HEK293 (cell line): Measurements from ENCODE around the gene LHFPL3.

Experiments
- CTCF ChIA-PET: fragments of 350-600 bp; formaldehyde crosslinking; extraction: SDS; loops from one replicate; lab custom pipeline; 2021; ENCODE audit warnings: antibody characterized with exemption; lab: Yijun Ruan, JAX
- POLR2A ChIA-PET: fragments of 300-600 bp; formaldehyde crosslinking; extraction: SDS; loops from one replicate; lab custom pipeline; 2020; ENCODE audit warnings: antibody characterized with exemption, inconsistent platforms; lab: Yijun Ruan, JAX
- H3K27ac ChIP-seq: fragments of 200-500 bp; sonication (Bioruptor generic); 2 replicates; pipeline ENCODE4 v1.5.1; 2014; ENCODE audit warnings: low read depth, low read length, control low read depth, inconsistent platforms; ENCODE audit errors: extremely low read depth
- H3K36me3 ChIP-seq, 2 experiments: fragments of 200-500 bp in 1 of 2; sonication (Bioruptor generic) in 1 of 2; 1 replicate in 1 of 2; 2 replicates in 1 of 2; pipeline ENCODE4 v1.5.1; 2014 to 2017; ENCODE audit warnings: inconsistent platforms in 2 of 2, low read length in 2 of 2; ENCODE audit not compliant: control insufficient read depth in 2 of 2, insufficient read depth in 1 of 2
- H3K4me1 ChIP-seq: fragments of 200-500 bp; sonication (Bioruptor generic); 2 replicates; pipeline ENCODE4 v1.5.1; 2014; ENCODE audit warnings: mild to moderate bottlenecking, low read length, inconsistent platforms; ENCODE audit not compliant: control insufficient read depth, insufficient read depth
- H3K4me3 ChIP-seq: 2 replicates; pipeline ENCODE4 v1.5.1; 2011; ENCODE audit warnings: low read depth, mild to moderate bottlenecking, control low read depth, low read length, moderate library complexity
- H3K9me3 ChIP-seq: fragments of 200-500 bp; sonication (Bioruptor generic); 2 replicates; pipeline ENCODE4 v1.5.1; 2014; ENCODE audit warnings: low read depth, low read length, inconsistent platforms; ENCODE audit not compliant: control insufficient read depth, insufficient read depth
- ATF2 ChIP-seq: fragments of 450-650 bp; formaldehyde crosslinking; IDR thresholded peaks from 2 replicates; pipeline ENCODE4 v1.5.1; 2016; ENCODE audit warnings: missing biosample characterization, missing genetic modification characterization, low read depth
- BCL11B ChIP-seq: fragments of 450-650 bp; formaldehyde crosslinking; IDR thresholded peaks from 2 replicates; pipeline ENCODE4 v1.5.1; 2016; ENCODE audit warnings: low read depth, missing biosample characterization, missing genetic modification characterization
- GLI4 ChIP-seq: fragments of 450-650 bp; formaldehyde crosslinking; IDR thresholded peaks from 2 replicates; pipeline ENCODE4 v1.5.1; 2016; ENCODE audit warnings: missing biosample characterization, missing genetic modification characterization
- HIC1 ChIP-seq: fragments of 450-650 bp; formaldehyde crosslinking; IDR thresholded peaks from 2 replicates; pipeline ENCODE4 v1.5.1; 2016; ENCODE audit warnings: missing biosample characterization, missing genetic modification characterization
- MYNN ChIP-seq: fragments of 450-650 bp; formaldehyde crosslinking; IDR thresholded peaks from 2 replicates; pipeline ENCODE4 v1.5.1; 2016; ENCODE audit warnings: missing biosample characterization, missing genetic modification characterization, borderline replicate concordance
- PBX3 ChIP-seq: sonication (generic); formaldehyde crosslinking; IDR thresholded peaks from 2 replicates; pipeline ENCODE4 v1.8.1; 2022; ENCODE audit warnings: mild to moderate bottlenecking, moderate library complexity, missing genetic modification reagents
- PRDM10 ChIP-seq: fragments of 450-650 bp; formaldehyde crosslinking; IDR thresholded peaks from 2 replicates; pipeline ENCODE4 v1.5.1; 2016; ENCODE audit warnings: missing biosample characterization, missing genetic modification characterization
- SETDB1 ChIP-seq: IDR thresholded peaks from one replicate; pipeline ENCODE4 v1.6.1; 2017; ENCODE audit warnings: mild to moderate bottlenecking, low read length, moderate library complexity, mixed read lengths; ENCODE audit not compliant: insufficient read length
- SP7 ChIP-seq: fragments of 450-650 bp; formaldehyde crosslinking; IDR thresholded peaks from 2 replicates; pipeline ENCODE4 v1.5.1; 2016; ENCODE audit warnings: missing biosample characterization, missing genetic modification characterization
- TCF7L2 ChIP-seq: IDR thresholded peaks from 2 replicates; pipeline ENCODE4 v1.6.1; 2011; ENCODE audit warnings: low read depth, mild to moderate bottlenecking, inconsistent platforms, low read length, moderate library complexity, borderline replicate concordance
- ZBTB8A ChIP-seq: fragments of 450-650 bp; formaldehyde crosslinking; IDR thresholded peaks from 2 replicates; pipeline ENCODE4 v1.5.1; 2016; ENCODE audit warnings: missing biosample characterization, missing genetic modification characterization
- ZNF157 ChIP-seq: fragments of 450-650 bp; formaldehyde crosslinking; IDR thresholded peaks from 2 replicates; pipeline ENCODE4 v1.5.1; 2016; ENCODE audit warnings: missing biosample characterization, missing genetic modification characterization
- ZNF311 ChIP-seq: fragments of 450-650 bp; formaldehyde crosslinking; IDR thresholded peaks from 2 replicates; pipeline ENCODE4 v1.5.1; 2017; ENCODE audit warnings: missing biosample characterization, missing genetic modification characterization, borderline replicate concordance
- ZNF350 ChIP-seq: fragments of 450-650 bp; formaldehyde crosslinking; IDR thresholded peaks from 2 replicates; pipeline ENCODE4 v1.5.0; 2017; ENCODE audit warnings: missing biosample characterization, mild to moderate bottlenecking, missing genetic modification characterization
- ZNF48 ChIP-seq: fragments of 450-650 bp; formaldehyde crosslinking; IDR thresholded peaks from 2 replicates; pipeline ENCODE4 v1.5.1; 2016; ENCODE audit warnings: missing biosample characterization, missing genetic modification characterization
- ZNF501 ChIP-seq: fragments of 450-650 bp; formaldehyde crosslinking; IDR thresholded peaks from 2 replicates; pipeline ENCODE4 v1.5.1; 2016; ENCODE audit warnings: missing biosample characterization, missing genetic modification characterization
- ZNF548 ChIP-seq: fragments of 450-650 bp; formaldehyde crosslinking; IDR thresholded peaks from 2 replicates; pipeline ENCODE4 v1.5.1; 2016; ENCODE audit warnings: missing biosample characterization, missing genetic modification characterization
- ZNF560 ChIP-seq: fragments of 450-650 bp; formaldehyde crosslinking; IDR thresholded peaks from 2 replicates; pipeline ENCODE4 v1.5.1; 2017; ENCODE audit warnings: missing biosample characterization, missing genetic modification characterization, borderline replicate concordance
- ZNF624 ChIP-seq: fragments of 450-650 bp; formaldehyde crosslinking; IDR thresholded peaks from 2 replicates; pipeline ENCODE4 v1.5.1; 2017; ENCODE audit warnings: missing biosample characterization, missing genetic modification characterization
- ZNF707 ChIP-seq: fragments of 450-650 bp; formaldehyde crosslinking; IDR thresholded peaks from 2 replicates; pipeline ENCODE4 v1.5.1; 2016; ENCODE audit warnings: missing biosample characterization, missing genetic modification characterization
- ZSCAN16 ChIP-seq: fragments of 450-650 bp; formaldehyde crosslinking; IDR thresholded peaks from 2 replicates; pipeline ENCODE4 v1.5.1; 2016; ENCODE audit warnings: missing biosample characterization, missing genetic modification characterization
- ZSCAN23 ChIP-seq: fragments of 450-650 bp; formaldehyde crosslinking; IDR thresholded peaks from 2 replicates; pipeline ENCODE4 v1.5.1; 2016; ENCODE audit warnings: missing biosample characterization, missing genetic modification characterization
- ZXDB ChIP-seq: fragments of 450-650 bp; formaldehyde crosslinking; IDR thresholded peaks from 2 replicates; pipeline ENCODE4 v1.5.1; 2016; ENCODE audit warnings: missing biosample characterization, missing genetic modification characterization
- TF ChIP-seq, protein P1 (sequence below): fragments of 450-650 bp; formaldehyde crosslinking; IDR thresholded peaks from 2 replicates; pipeline ENCODE4 v1.5.1; 2016; ENCODE audit warnings: missing biosample characterization, missing genetic modification characterization
- TF ChIP-seq, protein P2 (sequence below): fragments of 450-650 bp; formaldehyde crosslinking; IDR thresholded peaks from 2 replicates; pipeline ENCODE4 v1.5.1; 2016; ENCODE audit warnings: missing biosample characterization, missing genetic modification characterization

The LHFPL3 gene

GRCh38 chr7:104487642-104488041 lies 159.2 kb downstream of the LHFPL3 start (continued):
- no peak for TF ChIP-seq ZXDB
- TF ChIP-seq SETDB1, result no peak
- no peak for TF ChIP-seq ZNF560 (tag by site-specific recombination)
- no peak for TF ChIP-seq ZNF548 (tag by site-specific recombination)
- TF ChIP-seq MYNN (tag by site-specific recombination), result no peak
- no peak for TF ChIP-seq GLI4 (tag by site-specific recombination)
- TF ChIP-seq ZNF157 (tag by site-specific recombination), result no peak
- TF ChIP-seq SP7 (tag by site-specific recombination), result no peak

DNA sequence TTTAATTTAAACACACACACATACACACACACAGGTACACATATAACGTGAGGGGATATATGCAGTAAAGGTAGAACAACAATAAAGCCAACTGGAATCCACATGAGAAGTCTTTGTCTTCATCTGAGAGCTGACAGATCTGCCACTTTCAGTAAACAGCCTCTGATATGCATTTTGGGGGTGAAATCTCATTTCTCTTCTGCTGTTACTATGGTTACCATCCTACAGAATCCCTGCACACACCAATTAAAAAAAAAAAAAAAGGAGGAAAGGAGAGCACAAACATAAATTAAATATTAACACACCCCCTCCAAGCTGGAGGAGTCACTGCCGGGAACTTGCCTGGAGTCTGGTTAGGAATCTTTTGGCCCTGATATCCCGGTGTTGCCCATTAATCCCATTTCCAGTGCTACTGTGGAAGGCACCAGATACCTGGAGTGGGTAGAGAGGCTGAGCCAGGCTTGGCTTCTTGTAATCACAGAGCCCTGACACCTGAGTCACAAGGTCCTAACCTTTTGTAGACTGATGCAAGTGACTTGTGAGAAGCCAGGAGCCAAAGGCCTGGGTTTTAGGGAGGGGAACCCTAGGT lies 169.1 kb downstream of the LHFPL3 start:
- POLR2A ChIA-PET, result no interaction called here
- Histone ChIP-seq H3K9me3 (no peaks in the 10 kb centered on the region), H3K4me1 (no peaks in the 10 kb centered on the region)
- no peak for TF ChIP-seq BCL11B (tag by site-specific recombination)
- no peak for TF ChIP-seq ZSCAN16 (tag by site-specific recombination)
- no peak for TF ChIP-seq ZNF624 (tag by site-specific recombination)
- no peak for TF ChIP-seq TCF7L2
- TF ChIP-seq, protein P1, sequence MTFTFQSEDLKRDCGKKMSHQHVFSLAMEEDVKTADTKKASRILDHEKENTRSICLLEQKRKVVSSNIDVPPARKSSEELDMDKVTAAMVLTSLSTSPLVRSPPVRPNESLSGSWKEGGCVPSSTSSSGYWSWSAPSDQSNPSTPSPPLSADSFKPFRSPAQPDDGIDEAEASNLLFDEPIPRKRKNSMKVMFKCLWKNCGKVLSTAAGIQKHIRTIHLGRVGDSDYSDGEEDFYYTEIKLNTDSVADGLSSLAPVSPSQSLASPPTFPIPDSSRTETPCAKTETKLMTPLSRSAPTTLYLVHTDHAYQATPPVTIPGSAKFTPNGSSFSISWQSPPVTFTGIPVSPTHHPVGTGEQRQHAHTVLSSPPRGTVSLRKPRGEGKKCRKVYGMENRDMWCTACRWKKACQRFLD (tag by site-specific recombination), result no peak
- TF ChIP-seq, protein P2, sequence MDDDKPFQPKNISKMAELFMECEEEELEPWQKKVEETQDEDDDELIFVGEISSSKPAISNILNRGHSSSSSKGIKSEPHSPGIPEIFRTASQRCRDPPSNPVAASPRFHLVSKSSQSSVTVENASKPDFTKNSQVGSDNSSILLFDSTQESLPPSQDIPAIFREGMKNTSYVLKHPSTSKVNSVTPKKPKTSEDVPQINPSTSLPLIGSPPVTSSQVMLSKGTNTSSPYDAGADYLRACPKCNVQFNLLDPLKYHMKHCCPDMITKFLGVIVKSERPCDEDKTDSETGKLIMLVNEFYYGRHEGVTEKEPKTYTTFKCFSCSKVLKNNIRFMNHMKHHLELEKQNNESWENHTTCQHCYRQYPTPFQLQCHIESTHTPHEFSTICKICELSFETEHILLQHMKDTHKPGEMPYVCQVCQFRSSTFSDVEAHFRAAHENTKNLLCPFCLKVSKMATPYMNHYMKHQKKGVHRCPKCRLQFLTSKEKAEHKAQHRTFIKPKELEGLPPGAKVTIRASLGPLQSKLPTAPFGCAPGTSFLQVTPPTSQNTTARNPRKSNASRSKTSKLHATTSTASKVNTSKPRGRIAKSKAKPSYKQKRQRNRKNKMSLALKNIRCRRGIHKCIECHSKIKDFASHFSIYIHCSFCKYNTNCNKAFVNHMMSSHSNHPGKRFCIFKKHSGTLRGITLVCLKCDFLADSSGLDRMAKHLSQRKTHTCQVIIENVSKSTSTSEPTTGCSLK (tag by site-specific recombination), result no peak
- no peak for TF ChIP-seq ZNF48 (tag by site-specific recombination)
- no peak for TF ChIP-seq ZBTB8A (tag by site-specific recombination)
- TF ChIP-seq ZNF311 (tag by site-specific recombination), result no peak
- TF ChIP-seq SP7 (tag by site-specific recombination), result no peak
- TF ChIP-seq PBX3 (CRISPR knock-in tag), result no peak
- TF ChIP-seq ZSCAN23 (tag by site-specific recombination), result no peak
- TF ChIP-seq PRDM10 (tag by site-specific recombination), result no peak
- no peak for TF ChIP-seq ZNF350 (tag by site-specific recombination)
- TF ChIP-seq ZNF501 (tag by site-specific recombination), result no peak
- TF ChIP-seq ZNF707 (tag by site-specific recombination), result no peak
- no peak for TF ChIP-seq ATF2
- no peak for TF ChIP-seq HIC1 (tag by site-specific recombination)

More for the DNA sequence above, 169.1 kb downstream of the LHFPL3 start:
- no peak overlapping the region for H3K27ac ChIP-seq
- no peak overlapping the region for H3K4me3 ChIP-seq
- H3K36me3 ChIP-seq, result no peaks in the 10 kb centered on the region
- CTCF ChIA-PET, result no interaction called here
